Measurements from ENCODE around the gene OR4N5. TPM values are rescaled to one million over a fixed set of nuclear protein-coding genes. Genes with fewer than 3 reads are reported as not detected.

Gene OR4N5
- total RNA-seq, 4 donors from 2014 or later = not detected

- TF ChIP-seq POLR2AphosphoS5 (IDR thresholded peaks at IDR 0.05) = no peak
- no peak for TF ChIP-seq POLR2A (IDR thresholded peaks at IDR 0.05)
- TF ChIP-seq EP300 (IDR thresholded peaks at IDR 0.05; ENCODE audit: low read depth) = no peak
- no peak for TF ChIP-seq CTCF (IDR thresholded peaks at IDR 0.05)
- Histone ChIP-seq H3K36me3 (no peaks in the 10 kb centered on the region), H3K4me3 (no peak overlapping the region), H3K27me3 (no peaks in the 10 kb centered on the region), H3K4me1 (no peaks in the 10 kb centered on the region), H3K9me3 (no peaks in the 10 kb centered on the region), H3K27ac (no peak overlapping the region)
- in situ Hi-C loops (cut with MboI; ENCODE audit: low pct_ligation_motif_present in 1 of 4, low pct_unique_long_range_greater_than_20kb in 1 of 4, low sequenced_read_pairs in 3 of 4) = no loop called here
- no peak for DNase-seq
- 79 to 87% methylated on average over 7 of the region's 7 CpGs for WGBS, 2 donors (ENCODE audit: low coverage in 1 of 2)
- intact Hi-C loops (cut with DNase I; ENCODE audit: low total_unique reads) = no loop called here
Measured at GRCh38 chr14:20177433-20177974, 38.9 kb downstream of the OR4N5 start.

- Histone ChIP-seq H3K27me3 (no peaks in the 10 kb centered on the region), H3K36me3 (no peaks in the 10 kb centered on the region), H3K4me3 (no peak overlapping the region), H3K27ac (no peak overlapping the region), H3K4me1 (no peaks in the 10 kb centered on the region), H3K9me3 (no peaks in the 10 kb centered on the region)
- DNase-seq = peak; percentile 8
- intact Hi-C loops (cut with DNase I; ENCODE audit: low total_unique reads) (no loop called here), in situ Hi-C loops (cut with MboI; ENCODE audit: low pct_ligation_motif_present in 1 of 4, low pct_unique_long_range_greater_than_20kb in 1 of 4, low sequenced_read_pairs in 3 of 4) (no loop called here)
- no peak for TF ChIP-seq POLR2A (IDR thresholded peaks at IDR 0.05)
- no peak for TF ChIP-seq POLR2AphosphoS5 (IDR thresholded peaks at IDR 0.05)
- no peak for TF ChIP-seq CTCF (IDR thresholded peaks at IDR 0.05)
- no peak for TF ChIP-seq EP300 (IDR thresholded peaks at IDR 0.05; ENCODE audit: low read depth)
- 44 to 55% methylated on average over 4 to 5 of the region's 5 CpGs for WGBS, 2 donors (ENCODE audit: low coverage in 1 of 2)
Measured at GRCh38 chr14:20179218-20179617, 40.6 kb downstream of the OR4N5 start.

- TF ChIP-seq EP300 (IDR thresholded peaks at IDR 0.05; ENCODE audit: low read depth) (no peak), CTCF (IDR thresholded peaks at IDR 0.05) (no peak), POLR2AphosphoS5 (IDR thresholded peaks at IDR 0.05) (no peak)
- H3K27me3 ChIP-seq = no peaks in the 10 kb centered on the region
- H3K27ac ChIP-seq = peak overlapping the region in 1 of 4 donors; percentile 25
- intact Hi-C loops (cut with DNase I; ENCODE audit: low total_unique reads) (no loop called here), in situ Hi-C loops (cut with MboI; ENCODE audit: low pct_ligation_motif_present in 1 of 4, low pct_unique_long_range_greater_than_20kb in 1 of 4, low sequenced_read_pairs in 3 of 4) (no loop called here)
- DNase-seq = no peak
- no peaks in the 10 kb centered on the region for H3K9me3 ChIP-seq
- H3K4me1 ChIP-seq = no peaks in the 10 kb centered on the region
- no peaks in the 10 kb centered on the region for H3K36me3 ChIP-seq
- WGBS, 2 donors (ENCODE audit: low coverage in 1 of 2) = 45 to 63% methylated on average over 2 of the region's 2 CpGs
- no peak overlapping the region for H3K4me3 ChIP-seq
Measured at GRCh38 chr14:20179880-20180279, 41.3 kb downstream of the OR4N5 start.

- Histone ChIP-seq H3K36me3 (no peaks in the 10 kb centered on the region), H3K9me3 (no peaks in the 10 kb centered on the region), H3K4me1 (no peaks in the 10 kb centered on the region), H3K27me3 (no peaks in the 10 kb centered on the region), H3K27ac (no peak overlapping the region), H3K4me3 (no peak overlapping the region)
- no peak for TF ChIP-seq EP300 (IDR thresholded peaks at IDR 0.05; ENCODE audit: low read depth)
- TF ChIP-seq POLR2AphosphoS5 (IDR thresholded peaks at IDR 0.05) = no peak
- TF ChIP-seq POLR2A (IDR thresholded peaks at IDR 0.05) = no peak
- TF ChIP-seq CTCF (IDR thresholded peaks at IDR 0.05) = no peak
- DNase-seq = no peak
- intact Hi-C loops (cut with DNase I; ENCODE audit: low total_unique reads) = no loop called here
- in situ Hi-C loops (cut with MboI; ENCODE audit: low pct_ligation_motif_present in 1 of 4, low pct_unique_long_range_greater_than_20kb in 1 of 4, low sequenced_read_pairs in 3 of 4) = no loop called here
- WGBS, 2 donors (ENCODE audit: low coverage in 1 of 2) = 39 to 55% methylated on average over 2 of the region's 2 CpGs
Measured at GRCh38 chr14:20180486-20180885, 41.9 kb downstream of the OR4N5 start.
